EH (cell line): ENCODE measurements around the gene COMMD1.
"Not testable (repeated sequence)": the region's sequence is repeated elsewhere in the genome, so short reads cannot be mapped to it uniquely, and the experiment has no call there.

Experiments used
- DNase-seq: peaks from one replicate; pipeline ENCODE4 v3.0.0-alpha.2; 2015; ENCODE audit warnings: low read depth

COMMD1 gene

GRCh38 chr2:62074233-62074632 is 168.8 kb downstream of the COMMD1 start:
- DNase-seq: peak; percentile 11

GRCh38 chr2:62076980-62077638 is 171.6 kb downstream of the COMMD1 start:
- no peak for DNase-seq

- DNase-seq: no peak
Observed at GRCh38 chr2:62084801-62085200, 179.3 kb downstream of the COMMD1 start.

- no peak for DNase-seq
Observed at GRCh38 chr2:62089658-62090057, 184.2 kb downstream of the COMMD1 start.

- no peak for DNase-seq
Observed at GRCh38 chr2:62091471-62091870, 186.0 kb downstream of the COMMD1 start.

- DNase-seq: no peak
Observed at GRCh38 chr2:62099050-62099449, 193.6 kb downstream of the COMMD1 start.

- DNase-seq: no peak
Observed at GRCh38 chr2:62099523-62100175, 194.2 kb downstream of the COMMD1 start.

GRCh38 chr2:62101886-62102285 is 196.4 kb downstream of the COMMD1 start:
- no peak for DNase-seq

GRCh38 chr2:62102402-62102920 is 197.0 kb downstream of the COMMD1 start:
- DNase-seq: no peak

GRCh38 chr2:62109554-62109953 is 204.1 kb downstream of the COMMD1 start:
- no peak for DNase-seq

- DNase-seq: no peak
Observed at GRCh38 chr2:62110415-62111025, 205.0 kb downstream of the COMMD1 start.

- DNase-seq: peak; percentile 58
Observed at GRCh38 chr2:62112179-62112578, 206.7 kb downstream of the COMMD1 start.

GRCh38 chr2:62114564-62114963 is 209.1 kb downstream of the COMMD1 start:
- no peak for DNase-seq

GRCh38 chr2:62116983-62117382 is 211.5 kb downstream of the COMMD1 start:
- DNase-seq: no peak

GRCh38 chr2:62118160-62118559 is 212.7 kb downstream of the COMMD1 start:
- no peak for DNase-seq

- DNase-seq: no peak
Observed at GRCh38 chr2:62119311-62119974, 214.0 kb downstream of the COMMD1 start.

- DNase-seq: not testable (repeated sequence)
Observed at GRCh38 chr2:62126239-62126638, 220.8 kb downstream of the COMMD1 start.

- DNase-seq: no peak
Observed at GRCh38 chr2:62133320-62133823, 227.9 kb downstream of the COMMD1 start.

- DNase-seq: peak; percentile 41
Observed at GRCh38 chr2:62136956-62137830, 231.7 kb downstream of the COMMD1 start.

- no peak for DNase-seq
Observed at GRCh38 chr2:62140426-62141141, 235.1 kb downstream of the COMMD1 start.
